Endothelial cell of umbilical vein (primary cell): ENCODE measurements around the gene TLCD3B. TPM values are rescaled to one million over a fixed set of nuclear protein-coding genes. Genes with fewer than 3 reads are reported as not detected.

ENCODE experiments used
- BruUV-seq: library from RNA; stranded (reverse); fragments of 400-500 nt; replicated peaks from 2 replicates; lab custom pipeline; 2021; lab: Mats Ljungman, UMichigan
- CTCF ChIA-PET: fragments of 300-600, 350-600 bp; sonication (Branson Sonifier 250); formaldehyde crosslinking; loops from one replicate; lab custom pipeline; 2021; ENCODE audit warnings: antibody characterized with exemption, inconsistent platforms; lab: Charles Lee
- POLR2A ChIA-PET: fragments of 300-600, 350-600 bp; sonication (Branson Sonifier 250); formaldehyde crosslinking; loops from one replicate; lab custom pipeline; 2021; ENCODE audit warnings: antibody characterized with exemption, inconsistent platforms; lab: Charles Lee
- DNase-seq: peaks from one replicate; pipeline ENCODE4 v3.0.0-alpha.2; 2011; ENCODE audit warnings: low read depth, low spot score
- FAIRE-seq: peaks from 2 replicates; lab custom pipeline; 2011; peaks lifted over from hg19 to GRCh38; lab: Jason Lieb, UNC
- H2AFZ ChIP-seq: 2 replicates; pipeline ENCODE4 v1.6.0; 2012; ENCODE audit warnings: low read depth, low read length, control low read depth, inconsistent platforms
- H3K27ac ChIP-seq: 2 replicates; pipeline ENCODE4 v1.5.1; 2011; ENCODE audit warnings: low read depth, mild to moderate bottlenecking, control low read depth, low read length, moderate library complexity; ENCODE audit not compliant: insufficient read depth
- H3K27me3 ChIP-seq, 2 experiments: 2 replicates each; pipeline versions ENCODE4 v1.6.0 to v1.6.1; 2011; ENCODE audit warnings: low read length in 2 of 2, mixed read lengths in 1 of 2; ENCODE audit not compliant: control insufficient read depth in 2 of 2, insufficient read depth in 2 of 2
- H3K36me3 ChIP-seq, 2 experiments: 2 replicates in 1 of 2; 3 replicates in 1 of 2; pipeline ENCODE4 v1.5.1; 2011; ENCODE audit warnings: low read length in 2 of 2, mild to moderate bottlenecking in 1 of 2, moderate library complexity in 1 of 2; ENCODE audit not compliant: control insufficient read depth in 2 of 2, insufficient read depth in 2 of 2; ENCODE audit errors: extremely low read depth in 1 of 2
- H3K4me1 ChIP-seq: 3 replicates; pipeline ENCODE4 v1.5.1; 2011; ENCODE audit warnings: mild to moderate bottlenecking, low read length; ENCODE audit not compliant: control insufficient read depth, insufficient read depth; ENCODE audit errors: extremely low read depth
- H3K4me2 ChIP-seq: 2 replicates; pipeline ENCODE4 v1.6.1; 2011; ENCODE audit warnings: low read length, control low read depth, mixed read lengths; ENCODE audit not compliant: insufficient read depth
- H3K4me3 ChIP-seq, 3 experiments: fragments of 200-600 bp in 1 of 3; sonication (generic), shearing (Covaris generic) in 1 of 3; replicated peaks in 1 of 3; 2 replicates each; pipeline ENCODE4 v1.5.1; 2011 to 2016; ENCODE audit warnings: control low read depth in 3 of 3, low read length in 3 of 3, mild to moderate bottlenecking in 2 of 3, inconsistent platforms in 1 of 3, low read depth in 1 of 3, moderate library complexity in 1 of 3; ENCODE audit not compliant: insufficient read depth in 1 of 3
- H3K79me2 ChIP-seq: 2 replicates; pipeline ENCODE4 v1.6.0; 2012; ENCODE audit warnings: low read length, inconsistent platforms; ENCODE audit not compliant: control insufficient read depth, insufficient read depth
- H3K9ac ChIP-seq: replicated peaks from 2 replicates; pipeline ENCODE3; 2011; ENCODE audit warnings: low read length, control low read depth; ENCODE audit not compliant: insufficient read depth; ENCODE audit errors: extremely low read depth
- H3K9me1 ChIP-seq: replicated peaks from 3 replicates; pipeline ENCODE4 v1.6.0; 2011; ENCODE audit warnings: mild to moderate bottlenecking, low read length; ENCODE audit not compliant: control insufficient read depth, insufficient read depth; ENCODE audit errors: extremely low read depth
- H3K9me3 ChIP-seq: replicated peaks from 2 replicates; pipeline ENCODE4 v1.5.1; 2012; ENCODE audit warnings: low read length, inconsistent platforms; ENCODE audit not compliant: control insufficient read depth, insufficient read depth
- H4K20me1 ChIP-seq: replicated peaks from 2 replicates; pipeline ENCODE3; 2011; ENCODE audit warnings: mild to moderate bottlenecking, low read length; ENCODE audit not compliant: control insufficient read depth, insufficient read depth; ENCODE audit errors: extremely low read depth
- CTCF ChIP-seq, 2 donors: IDR thresholded peaks; 1 replicate in 1 of 2; 2 replicates in 1 of 2; pipeline ENCODE4 v1.5.1; 2011; ENCODE audit warnings: low read length in 2 of 2, mild to moderate bottlenecking in 2 of 2, moderate library complexity in 2 of 2, control low read depth in 1 of 2, inconsistent platforms in 1 of 2, low read depth in 1 of 2; ENCODE audit not compliant: insufficient read depth in 1 of 2; ENCODE audit errors: extremely low read depth in 1 of 2
- EZH2 ChIP-seq: IDR thresholded peaks from 2 replicates; pipeline ENCODE4 v1.6.1; 2012; ENCODE audit warnings: borderline replicate concordance, low read depth, mild to moderate bottlenecking, moderate library complexity, low read length, inconsistent platforms; ENCODE audit not compliant: severe bottlenecking
- FOS ChIP-seq: IDR thresholded peaks from 2 replicates; pipeline ENCODE4 v1.6.1; 2011; ENCODE audit warnings: mild to moderate bottlenecking, low read length, moderate library complexity, borderline replicate concordance; ENCODE audit not compliant: insufficient read depth
- GATA2 ChIP-seq: IDR thresholded peaks from 2 replicates; pipeline ENCODE4 v1.7.0; 2011; ENCODE audit warnings: low read depth, mild to moderate bottlenecking, moderate library complexity, mixed read lengths, low read length; ENCODE audit not compliant: insufficient read length, insufficient read depth
- JUN ChIP-seq: IDR thresholded peaks from 2 replicates; pipeline ENCODE4 v1.6.1; 2011; ENCODE audit warnings: borderline replicate concordance, low read depth; ENCODE audit not compliant: insufficient read length, insufficient read depth
- MAX ChIP-seq: IDR thresholded peaks from 2 replicates; pipeline ENCODE4 v1.6.1; 2011; ENCODE audit not compliant: insufficient read depth, insufficient read length
- MYC ChIP-seq: IDR thresholded peaks from one replicate; pipeline ENCODE4 v1.6.1; 2011; ENCODE audit warnings: mild to moderate bottlenecking, low read depth, low read length
- POLR2A ChIP-seq: IDR thresholded peaks from 2 replicates; pipeline ENCODE4 v1.6.1; 2012; ENCODE audit warnings: low read depth, mild to moderate bottlenecking, control low read depth, low read length
- POLR2AphosphoS5 ChIP-seq: IDR thresholded peaks from 2 replicates; pipeline ENCODE4 v1.6.1; 2012; ENCODE audit warnings: low read depth, mild to moderate bottlenecking, control low read depth, low read length, moderate library complexity; ENCODE audit not compliant: insufficient read depth
- dilution Hi-C: fragments of 300-500 bp; cut with MboI; formaldehyde crosslinking; loops from one replicate; pipeline ENCODE4 v1.15.0; 2019; ENCODE audit warnings: low sequenced_read_pairs; ENCODE audit not compliant: extremely low pct_ligation_motif_present
- intact Hi-C: fragments of 100-400 bp; cut with micrococcal nuclease; formaldehyde crosslinking; loops from one replicate; pipeline ENCODE4 v1.10.0; 2022
- polyA plus RNA-seq, 4 experiments: library from polyadenylated mRNA; depleted of rRNA in 3 of 4; stranded (reverse) in 3 of 4; unstranded in 1 of 4; fragments of >200 nt; gene quantifications; 2 replicates each; pipeline versions ENCODE4 v1.2.1 to v1.2.3, GENCODE V29; 2011 to 2012; ENCODE audit warnings: missing spikeins in 1 of 4
- total RNA-seq: library from RNA; stranded (reverse); gene quantifications from 2 replicates; pipeline ENCODE4 v1.2.3, GENCODE V29; 2021

The TLCD3B gene
- total and polyA plus RNA-seq, 2 donors (not counting 3 experiments of a cell fraction or from before 2014, with no cell fraction given): 0.37 to 0.86 TPM

GRCh38 chr16:30068750-30069610 lies 37.9 kb upstream of the TLCD3B start:
- H3K27ac ChIP-seq: no peak overlapping the region
- H3K27me3 ChIP-seq: no peaks in the 10 kb centered on the region
- no peaks in the 10 kb centered on the region for H3K9me1 ChIP-seq
- H3K4me2 ChIP-seq: no peak overlapping the region
- DNase-seq: peak; percentile 46
- peaks cover 24 to 42% of the 10 kb centered on the region in 2 experiments for H3K36me3 ChIP-seq
- H2AFZ ChIP-seq: no peak overlapping the region
- dilution Hi-C loops: no loop called here
- TF ChIP-seq GATA2: no peak
- peak; percentile 55 to 67 for TF ChIP-seq CTCF (IDR thresholded peaks at IDR 0.05; ENCODE audit: extremely low read depth in 1 of 2, insufficient read depth in 1 of 2, low read depth in 1 of 2, low read length in 2 of 2)
- no peak for TF ChIP-seq FOS
- peak; percentile 17 for TF ChIP-seq POLR2A
- peak; percentile 20 for TF ChIP-seq POLR2AphosphoS5
- TF ChIP-seq EZH2: no peak
- TF ChIP-seq MAX: no peak
- TF ChIP-seq JUN: no peak
- no peak for TF ChIP-seq MYC
- intact Hi-C loops: no loop called here
- H3K4me1 ChIP-seq: peaks cover 21% of the 10 kb centered on the region
- peak; percentile 78 for FAIRE-seq
- no peak overlapping the region for H3K9ac ChIP-seq
- CTCF ChIA-PET: interaction anchor here (1.6 to 1.8 kb wide), 2 partner anchors 14 to 23 kb away, joined by 5 to 9 read pairs; partner anchors contain the start of gene TBX6
- POLR2A ChIA-PET: no interaction called here
- no TSS peak for BruUV-seq
- H4K20me1 ChIP-seq: no peaks in the 10 kb centered on the region
- H3K79me2 ChIP-seq: peaks cover 46% of the 10 kb centered on the region
- no peaks in the 10 kb centered on the region for H3K9me3 ChIP-seq
- no peak overlapping the region for H3K4me3 ChIP-seq
